Loucy (cell line): ENCODE data around the gene HK1.

Experiments used
- H2AFZ ChIP-seq: fragments of 200-600 bp; sonication (generic); 2 replicates; pipeline ENCODE4 v1.6.0; 2016; ENCODE audit warnings: antibody characterized with exemption, mild to moderate bottlenecking, low read length, moderate library complexity
- H3F3A ChIP-seq: fragments of 200-600 bp; 2 replicates; pipeline ENCODE4 v1.6.0; 2016; ENCODE audit warnings: antibody characterized with exemption, low read depth, mild to moderate bottlenecking
- H3K27me3 ChIP-seq: fragments of 200-600 bp; sonication (generic); 2 replicates; pipeline ENCODE4 v1.6.1; 2014; ENCODE audit warnings: low read length, mild to moderate bottlenecking; ENCODE audit not compliant: insufficient read depth, poor library complexity, severe bottlenecking
- H3K36me3 ChIP-seq: fragments of 200-600 bp; sonication (generic); 2 replicates; pipeline ENCODE4 v1.6.1; 2016; ENCODE audit warnings: low read length; ENCODE audit not compliant: insufficient read depth
- H3K4me1 ChIP-seq: fragments of 200-600 bp; sonication (generic); 2 replicates; pipeline ENCODE4 v1.5.1; 2014; ENCODE audit warnings: low read length, mild to moderate bottlenecking; ENCODE audit not compliant: insufficient read depth, poor library complexity, severe bottlenecking
- H3K4me2 ChIP-seq: fragments of 200-600 bp; sonication (generic); 2 replicates; pipeline ENCODE4 v1.6.0; 2014; ENCODE audit warnings: antibody characterized with exemption, low read length, low read depth, mild to moderate bottlenecking; ENCODE audit not compliant: poor library complexity, severe bottlenecking
- H3K4me3 ChIP-seq: fragments of 200-600 bp; sonication (generic); 2 replicates; pipeline ENCODE4 v1.5.1; 2014; ENCODE audit warnings: low read length, mild to moderate bottlenecking, mixed read lengths; ENCODE audit not compliant: poor library complexity, severe bottlenecking
- H3K79me2 ChIP-seq: fragments of 200-600 bp; sonication (generic); 2 replicates; pipeline ENCODE4 v1.6.1; 2014; ENCODE audit warnings: low read length; ENCODE audit not compliant: insufficient read depth
- H3K9ac ChIP-seq: fragments of 200-600 bp; sonication (generic); 2 replicates; pipeline ENCODE4 v1.6.0; 2014; ENCODE audit warnings: mild to moderate bottlenecking, low read depth, low read length, moderate library complexity; ENCODE audit not compliant: poor library complexity, severe bottlenecking
- H3K9me2 ChIP-seq: fragments of 200-600 bp; sonication (generic); replicated peaks from 2 replicates; pipeline ENCODE4 v1.6.1; 2016; ENCODE audit warnings: low read depth, low read length, mixed read lengths
- H3K9me3 ChIP-seq: fragments of 200-600 bp; sonication (generic); 2 replicates; pipeline ENCODE4 v1.6.1; 2014; ENCODE audit warnings: mild to moderate bottlenecking, antibody characterized with exemption, low read length, low read depth; ENCODE audit not compliant: insufficient read depth
- H4K20me1 ChIP-seq: fragments of 200-600 bp; sonication (generic); 2 replicates; pipeline ENCODE4 v1.6.0; 2014; ENCODE audit warnings: antibody characterized with exemption, low read length, mild to moderate bottlenecking; ENCODE audit not compliant: insufficient read depth, poor library complexity, severe bottlenecking
- CTCF ChIP-seq: fragments of 200-600 bp; sonication (generic); conservative IDR thresholded peaks from 2 replicates; pipeline ENCODE4 v1.5.1; 2014; ENCODE audit warnings: mild to moderate bottlenecking, antibody characterized with exemption, low read length
- EZH2phosphoT487 ChIP-seq: fragments of 200-600 bp; IDR thresholded peaks from 2 replicates; pipeline ENCODE4 v1.6.1; 2018; ENCODE audit warnings: antibody characterized with exemption, mild to moderate bottlenecking, moderate library complexity, borderline replicate concordance

The HK1 gene

GRCh38 chr10:69392481-69393000, 114.2 kb downstream of the HK1 start:
- Histone ChIP-seq H3K9ac (no peak overlapping the region), H3F3A (no peaks in the 10 kb centered on the region), H2AFZ (no peak overlapping the region), H3K36me3 (peaks cover 78% of the 10 kb centered on the region), H3K4me3 (no peak overlapping the region), H3K9me3 (no peaks in the 10 kb centered on the region), H4K20me1 (no peaks in the 10 kb centered on the region), H3K4me2 (no peak overlapping the region), H3K9me2 (no peaks in the 10 kb centered on the region), H3K79me2 (no peaks in the 10 kb centered on the region), H3K4me1 (peaks cover 13% of the 10 kb centered on the region), H3K27me3 (no peaks in the 10 kb centered on the region)
- TF ChIP-seq EZH2phosphoT487: no peak
- peak; percentile 92 for TF ChIP-seq CTCF

GRCh38 chr10:69394020-69394419, 115.7 kb downstream of the HK1 start:
- no peak overlapping the region for H3K9ac ChIP-seq

GRCh38 chr10:69397972-69398371, 119.7 kb downstream of the HK1 start:
- Histone ChIP-seq H3K4me3 (no peak overlapping the region), H3K79me2 (no peaks in the 10 kb centered on the region), H3K9ac (no peak overlapping the region), H3K4me2 (no peak overlapping the region), H3K36me3 (peaks cover 75% of the 10 kb centered on the region; the same call in 1 of the 2 replicates), H2AFZ (no peak overlapping the region), H3K9me3 (no peaks in the 10 kb centered on the region), H3K9me2 (no peaks in the 10 kb centered on the region), H3F3A (no peaks in the 10 kb centered on the region), H3K4me1 (no peaks in the 10 kb centered on the region), H3K27me3 (no peaks in the 10 kb centered on the region), H4K20me1 (no peaks in the 10 kb centered on the region)
- no peak for TF ChIP-seq CTCF
- TF ChIP-seq EZH2phosphoT487: no peak

More at GRCh38 chr10:69394020-69394419, 115.7 kb downstream of the HK1 start:
- H3K79me2 ChIP-seq: no peaks in the 10 kb centered on the region
- no peaks in the 10 kb centered on the region for H4K20me1 ChIP-seq
- no peak overlapping the region for H3K4me2 ChIP-seq
- H3K9me2 ChIP-seq: no peaks in the 10 kb centered on the region
- H3F3A ChIP-seq: no peaks in the 10 kb centered on the region
- peaks cover 13% of the 10 kb centered on the region for H3K4me1 ChIP-seq
- H2AFZ ChIP-seq: no peak overlapping the region
- no peak overlapping the region for H3K4me3 ChIP-seq
- H3K36me3 ChIP-seq: peaks cover 75% of the 10 kb centered on the region; the same call in 1 of the 2 replicates
- H3K9me3 ChIP-seq: no peaks in the 10 kb centered on the region
- no peaks in the 10 kb centered on the region for H3K27me3 ChIP-seq
- TF ChIP-seq CTCF (no peak), EZH2phosphoT487 (no peak)
